ENCODE data around the gene ZNF574. TPM values are rescaled to one million over a fixed set of nuclear protein-coding genes. Genes with fewer than 3 reads are reported as not detected.
A peak's percentile ranks its signal among the peaks of the same experiment; 100 is the strongest.
"Not testable (repeated sequence)": the region's sequence is repeated elsewhere in the genome, so short reads cannot be mapped to it uniquely, and the experiment has no call there.

The ZNF574 gene
- total RNA-seq, 1 experiment from 2014 or later = 22.4 TPM

- CTCF ChIA-PET = interaction anchor here (0.5 to 1.4 kb wide), 17 partner anchors 10 to 260 kb away, joined by 3 to 16 read pairs (median 5); partner anchors contain the start of genes RABAC1, RPS19 and ZNF574
- H3K36me3 Mint-ChIP-seq (ENCODE audit: insufficient read depth, unreplicated experiment); H3K27me3 Mint-ChIP-seq (ENCODE audit: insufficient read depth, unreplicated experiment); H3K4me3 ChIP-seq (ENCODE audit: low read depth, low read length); H3K9me3 Mint-ChIP-seq (ENCODE audit: unreplicated experiment); POLR2A ChIA-PET; intact Hi-C loops (cut with micrococcal nuclease; ENCODE audit: unreplicated experiment); H3K27ac Mint-ChIP-seq (ENCODE audit: unreplicated experiment); BruUV-seq (replicated peaks); H3K4me1 ChIP-seq; H3K4me3 Mint-ChIP-seq (ENCODE audit: unreplicated experiment); H3K9me3 ChIP-seq; H3K36me3 ChIP-seq (ENCODE audit: control insufficient read depth, insufficient read depth, low read length); H3K4me1 Mint-ChIP-seq (ENCODE audit: low read depth, unreplicated experiment); H3K27me3 ChIP-seq (replicated peaks; ENCODE audit: control insufficient read depth, insufficient read depth, low read length): not testable (repeated sequence)
- peak; percentile 89 to 90 for TF ChIP-seq CTCF (IDR thresholded peaks at IDR 0.05; ENCODE audit: insufficient read depth in 1 of 2, low read depth in 1 of 2, low read length in 1 of 2, severe bottlenecking in 1 of 2, unreplicated experiment in 1 of 2)
- peak; percentile 60 to 75 for DNase-seq
Observed at GRCh38 chr19:42034640-42035391, 41.1 kb upstream of the ZNF574 start.

GRCh38 chr19:42037649-42038048, 38.3 kb upstream of the ZNF574 start:
- peaks cover 8% of the 10 kb centered on the region for H3K27me3 Mint-ChIP-seq (ENCODE audit: insufficient read depth, unreplicated experiment)
- no peaks in the 10 kb centered on the region for H3K36me3 ChIP-seq (ENCODE audit: control insufficient read depth, insufficient read depth, low read length)
- POLR2A ChIA-PET = no interaction called here
- H3K27me3 ChIP-seq (replicated peaks; ENCODE audit: control insufficient read depth, insufficient read depth, low read length) = no peaks in the 10 kb centered on the region
- TF ChIP-seq CTCF (IDR thresholded peaks at IDR 0.05; ENCODE audit: insufficient read depth in 1 of 2, low read depth in 1 of 2, low read length in 1 of 2, severe bottlenecking in 1 of 2, unreplicated experiment in 1 of 2) = no peak
- H3K9me3 ChIP-seq = no peaks in the 10 kb centered on the region
- H3K36me3 Mint-ChIP-seq (ENCODE audit: insufficient read depth, unreplicated experiment) = no peaks in the 10 kb centered on the region
- no peaks in the 10 kb centered on the region for H3K4me1 Mint-ChIP-seq (ENCODE audit: low read depth, unreplicated experiment)
- no peak overlapping the region for H3K4me3 Mint-ChIP-seq (ENCODE audit: unreplicated experiment)
- BruUV-seq (replicated peaks) = no TSS peak
- no peaks in the 10 kb centered on the region for H3K4me1 ChIP-seq
- no peaks in the 10 kb centered on the region for H3K9me3 Mint-ChIP-seq (ENCODE audit: unreplicated experiment)
- CTCF ChIA-PET = no interaction called here
- H3K27ac Mint-ChIP-seq (ENCODE audit: unreplicated experiment) = no peak overlapping the region
- no peak overlapping the region for H3K4me3 ChIP-seq (ENCODE audit: low read depth, low read length)
- no peak for DNase-seq
- intact Hi-C loops (cut with micrococcal nuclease; ENCODE audit: unreplicated experiment) = no loop called here

GRCh38 chr19:42038666-42039065, 37.3 kb upstream of the ZNF574 start:
- Mint-ChIP-seq H3K27ac (ENCODE audit: unreplicated experiment) (no peak overlapping the region), H3K9me3 (ENCODE audit: unreplicated experiment) (no peaks in the 10 kb centered on the region), H3K4me3 (ENCODE audit: unreplicated experiment) (no peak overlapping the region), H3K36me3 (ENCODE audit: insufficient read depth, unreplicated experiment) (no peaks in the 10 kb centered on the region), H3K4me1 (ENCODE audit: low read depth, unreplicated experiment) (no peaks in the 10 kb centered on the region), H3K27me3 (ENCODE audit: insufficient read depth, unreplicated experiment) (peaks cover 7% of the 10 kb centered on the region)
- no peak for TF ChIP-seq CTCF (IDR thresholded peaks at IDR 0.05; ENCODE audit: insufficient read depth in 1 of 2, low read depth in 1 of 2, low read length in 1 of 2, severe bottlenecking in 1 of 2, unreplicated experiment in 1 of 2)
- POLR2A ChIA-PET = no interaction called here
- BruUV-seq (replicated peaks) = no TSS peak
- H3K9me3 ChIP-seq = no peaks in the 10 kb centered on the region
- H3K4me1 ChIP-seq = no peaks in the 10 kb centered on the region
- intact Hi-C loops (cut with micrococcal nuclease; ENCODE audit: unreplicated experiment) = no loop called here
- no peak for DNase-seq
- no peak overlapping the region for H3K4me3 ChIP-seq (ENCODE audit: low read depth, low read length)
- no peaks in the 10 kb centered on the region for H3K27me3 ChIP-seq (replicated peaks; ENCODE audit: control insufficient read depth, insufficient read depth, low read length)
- CTCF ChIA-PET = interaction anchor here (0.7 to 1.0 kb wide), 2 partner anchors 10 to 38 kb away, joined by 3 to 4 read pairs; no protein-coding TSS in a partner anchor
- no peaks in the 10 kb centered on the region for H3K36me3 ChIP-seq (ENCODE audit: control insufficient read depth, insufficient read depth, low read length)

Data from Caco-2 (cell line).